GM18499 (cell line): ENCODE results near the gene PPP1R2C.

Experiments
- ATAC-seq: cut with Tn5 transposase; IDR thresholded peaks from one replicate; pipeline ENCODE4 v1.9.1; 2021; ENCODE audit warnings: moderate number of reproducible peaks; ENCODE audit not compliant: insufficient read depth, unreplicated experiment

The PPP1R2C gene

GRCh38 chrX:42751573-42751972 lies 26.4 kb downstream of the PPP1R2C start:
- no peak for ATAC-seq

- ATAC-seq: no peak
Measured at GRCh38 chrX:42748067-42748850, 29.7 kb downstream of the PPP1R2C start.

GRCh38 chrX:42746606-42747005 lies 31.4 kb downstream of the PPP1R2C start:
- no peak for ATAC-seq

GRCh38 chrX:42740456-42740855 lies 37.5 kb downstream of the PPP1R2C start:
- no peak for ATAC-seq

- no peak for ATAC-seq
Measured at GRCh38 chrX:42739741-42740140, 38.2 kb downstream of the PPP1R2C start.

- ATAC-seq: no peak
Measured at GRCh38 chrX:42739258-42739657, 38.7 kb downstream of the PPP1R2C start.

GRCh38 chrX:42738552-42738951 lies 39.4 kb downstream of the PPP1R2C start:
- ATAC-seq: no peak

- no peak for ATAC-seq
Measured at GRCh38 chrX:42735250-42735649, 42.7 kb downstream of the PPP1R2C start.

- no peak for ATAC-seq
Measured at GRCh38 chrX:42732506-42732905, 45.5 kb downstream of the PPP1R2C start.
